PC-3 (cell line): ENCODE data around the gene SAE1. TPM values are rescaled to one million over a fixed set of nuclear protein-coding genes. Genes with fewer than 3 reads are reported as not detected.
A peak's percentile ranks its signal among the peaks of the same experiment; 100 is the strongest.

Source experiments
- ATAC-seq: fragments of 200-7000 bp; cut with Tn5 transposase; 2 replicates; pipeline ENCODE4 v1.9.1; 2020; ENCODE audit warnings: mild to moderate bottlenecking, moderate library complexity
- BruUV-seq: library from RNA; stranded (reverse); fragments of 400-500 nt; replicated peaks from 2 replicates; lab custom pipeline; 2021; lab: Mats Ljungman, UMichigan
- CTCF ChIA-PET: fragments of 300-600 bp; sonication (Branson Sonifier 250); formaldehyde crosslinking; loops from one replicate; lab custom pipeline; 2022; ENCODE audit warnings: antibody characterized with exemption; lab: Charles Lee
- POLR2A ChIA-PET: fragments of 300-600 bp; sonication (Branson Sonifier 250); formaldehyde crosslinking; loops from one replicate; lab custom pipeline; 2022; ENCODE audit warnings: antibody characterized with exemption; ENCODE audit not compliant: unreplicated experiment; lab: Charles Lee
- DNase-seq: peaks from one replicate; pipeline ENCODE4 v3.0.0-alpha.2; 2015
- H2AFZ ChIP-seq: fragments of 300-600 bp; sonication (generic); 2 replicates; pipeline ENCODE4 v1.6.0; 2016; ENCODE audit warnings: antibody characterized with exemption, low read length
- H3F3A ChIP-seq: fragments of 300-600 bp; sonication (generic); one replicate; pipeline ENCODE4 v1.6.0; 2017; ENCODE audit warnings: antibody characterized with exemption, low read length, control low read depth, mild to moderate bottlenecking; ENCODE audit not compliant: unreplicated experiment
- H3K27ac ChIP-seq: fragments of 300-600 bp; sonication (generic); 2 replicates; pipeline ENCODE4 v1.5.1; 2016; ENCODE audit warnings: mild to moderate bottlenecking, low read length
- H3K27me3 ChIP-seq: fragments of 300-600 bp; sonication (generic); 2 replicates; pipeline ENCODE4 v1.6.1; 2016; ENCODE audit warnings: low read length, mixed read lengths
- H3K36me3 ChIP-seq: fragments of 300-600 bp; sonication (generic); 2 replicates; pipeline ENCODE4 v1.6.1; 2016; ENCODE audit warnings: low read depth, mixed run types, low read length, mixed read lengths
- H3K4me1 ChIP-seq: fragments of 300-600 bp; sonication (generic); 2 replicates; pipeline ENCODE4 v1.5.1; 2016; ENCODE audit warnings: low read length; ENCODE audit not compliant: insufficient read depth
- H3K4me2 ChIP-seq: fragments of 300-600 bp; sonication (generic); 2 replicates; pipeline ENCODE4 v1.6.0; 2016; ENCODE audit warnings: low read length
- H3K4me3 ChIP-seq: fragments of 300-600 bp; sonication (generic); 2 replicates; pipeline ENCODE4 v1.5.1; 2016; ENCODE audit warnings: mild to moderate bottlenecking, low read length, mixed read lengths
- H3K79me2 ChIP-seq: fragments of 300-600 bp; sonication (generic); 2 replicates; pipeline ENCODE4 v1.6.1; 2017; ENCODE audit warnings: low read length, mixed read lengths
- H3K9ac ChIP-seq: fragments of 300-600 bp; sonication (generic); 2 replicates; pipeline ENCODE4 v1.6.0; 2016; ENCODE audit warnings: mild to moderate bottlenecking, low read length
- H3K9me2 ChIP-seq: fragments of 300-600 bp; sonication (generic); replicated peaks from 2 replicates; pipeline ENCODE4 v1.6.1; 2016; ENCODE audit warnings: mixed run types, low read length, mixed read lengths
- H3K9me3 ChIP-seq: fragments of 300-600 bp; sonication (generic); 2 replicates; pipeline ENCODE4 v1.6.1; 2016; ENCODE audit warnings: low read length, mixed read lengths
- H4K20me1 ChIP-seq: fragments of 300-600 bp; sonication (generic); 2 replicates; pipeline ENCODE4 v1.6.1; 2016; ENCODE audit warnings: low read length, mixed read lengths
- CTCF ChIP-seq: fragments of 300-600 bp; sonication (generic); conservative IDR thresholded peaks from 2 replicates; pipeline ENCODE4 v1.5.1; 2017; ENCODE audit warnings: antibody characterized with exemption, low read depth, mild to moderate bottlenecking, low read length
- EZH2 ChIP-seq: fragments of 300-600 bp; sonication (generic); IDR thresholded peaks from one replicate; pipeline ENCODE4 v1.6.1; 2017; ENCODE audit warnings: antibody characterized with exemption, mild to moderate bottlenecking, low read length; ENCODE audit not compliant: unreplicated experiment
- EZH2phosphoT487 ChIP-seq: fragments of 300-600 bp; sonication (generic); IDR thresholded peaks from 2 replicates; pipeline ENCODE4 v1.6.1; 2018; ENCODE audit warnings: mild to moderate bottlenecking, antibody characterized with exemption, low read length, borderline replicate concordance
- intact Hi-C: fragments of 100-400 bp; cut with micrococcal nuclease; formaldehyde crosslinking; loops from 2 replicates; pipeline ENCODE4 v1.9.0; 2023
- total RNA-seq: library from RNA; depleted of rRNA; stranded (reverse); fragments of >200 nt; gene quantifications from 2 replicates; pipeline ENCODE4 v1.2.3, GENCODE V29; 2014

SAE1 gene
- total RNA-seq, 1 experiment from 2014 or later: 99.7 TPM

DNA sequence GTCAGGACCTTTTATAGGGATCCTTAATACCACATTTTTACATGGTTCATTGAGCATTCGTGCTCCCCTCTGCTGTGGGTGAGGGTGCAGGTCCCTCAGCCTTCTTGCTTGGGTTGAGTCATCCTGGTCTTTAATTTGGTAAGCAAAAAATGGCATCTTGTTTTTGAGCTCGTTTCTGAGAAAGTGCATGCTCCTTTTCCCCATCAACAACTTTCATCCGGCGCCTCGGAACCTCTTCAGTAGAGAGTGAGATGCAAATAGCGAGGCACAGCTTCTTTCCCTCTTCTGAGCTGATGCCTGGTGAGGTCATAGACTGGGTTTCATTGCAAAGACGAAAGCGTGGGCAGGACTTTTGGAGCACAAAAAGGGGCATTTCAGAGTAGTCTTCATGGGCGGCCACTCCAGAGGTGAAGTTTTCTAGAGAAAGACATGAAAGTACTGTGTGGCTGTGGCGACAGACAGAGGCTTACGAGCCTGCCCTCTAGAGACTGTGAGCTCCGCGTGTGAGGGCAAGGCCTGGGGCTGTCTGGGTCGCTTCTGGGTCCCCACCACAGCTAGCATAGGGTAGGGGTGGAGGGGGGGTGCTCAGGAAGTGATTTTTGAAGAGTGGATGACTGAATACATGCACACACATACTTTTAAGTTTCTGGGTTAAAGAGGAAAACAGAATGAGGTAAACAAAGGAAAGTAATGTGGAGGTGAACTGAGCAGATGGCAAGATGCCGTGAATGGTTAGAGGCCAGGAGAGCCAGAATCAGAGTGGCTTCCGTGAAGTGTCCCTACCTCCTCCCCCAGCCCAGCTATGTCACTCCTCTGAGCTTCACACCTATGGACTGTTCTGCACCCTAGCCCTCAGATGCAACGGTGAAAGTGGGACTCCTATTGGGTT lies 56.1 kb downstream of the SAE1 start:
- Histone ChIP-seq H3K9me3 (no peaks in the 10 kb centered on the region), H3K27me3 (no peaks in the 10 kb centered on the region), H3K4me3 (no peak overlapping the region), H3K4me1 (peaks cover 18% of the 10 kb centered on the region), H3K79me2 (no peaks in the 10 kb centered on the region), H3K4me2 (no peak overlapping the region), H4K20me1 (no peaks in the 10 kb centered on the region), H3K27ac (no peak overlapping the region), H3K9ac (no peak overlapping the region), H3F3A (no peaks in the 10 kb centered on the region), H3K9me2 (no peaks in the 10 kb centered on the region), H2AFZ (no peak overlapping the region), H3K36me3 (peaks cover 14% of the 10 kb centered on the region)
- intact Hi-C loops: no loop called here
- ChIA-PET POLR2A (no interaction called here), CTCF (no interaction called here)
- TF ChIP-seq CTCF: no peak
- no peak for TF ChIP-seq EZH2phosphoT487
- TF ChIP-seq EZH2: no peak
- no peak for DNase-seq
- ATAC-seq: no peak
- BruUV-seq: no TSS peak

DNA sequence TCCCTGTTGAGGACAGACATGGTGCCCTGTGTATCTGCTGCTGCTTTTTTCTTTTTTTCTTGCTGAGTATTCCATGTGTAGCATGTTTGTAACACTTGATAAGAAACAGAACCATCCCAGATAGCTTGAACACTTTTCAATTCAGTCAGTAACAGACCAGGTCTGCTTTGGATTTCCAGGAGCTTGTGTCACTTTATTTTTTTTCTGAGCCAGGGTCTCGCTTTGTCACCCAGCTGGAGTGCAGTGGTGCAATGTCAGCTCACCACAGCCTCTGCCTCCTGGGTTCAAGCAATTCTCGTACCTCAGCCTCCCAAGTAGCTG lies 56.7 kb downstream of the SAE1 start:
- no peak overlapping the region for H3K27ac ChIP-seq
- TF ChIP-seq CTCF (no peak), EZH2phosphoT487 (no peak), EZH2 (no peak)
- no TSS peak for BruUV-seq
- CTCF ChIA-PET: no interaction called here
- H3K9ac ChIP-seq: no peak overlapping the region
- POLR2A ChIA-PET: no interaction called here
- H3K4me3 ChIP-seq: no peak overlapping the region
- H3K79me2 ChIP-seq: no peaks in the 10 kb centered on the region
- peaks cover 14% of the 10 kb centered on the region for H3K36me3 ChIP-seq
- H3K4me2 ChIP-seq: no peak overlapping the region
- intact Hi-C loops: no loop called here
- no peaks in the 10 kb centered on the region for H3K9me3 ChIP-seq
- DNase-seq (no peak), ATAC-seq (no peak)
- no peak overlapping the region for H2AFZ ChIP-seq
- peaks cover 18% of the 10 kb centered on the region for H3K4me1 ChIP-seq
- H3K9me2 ChIP-seq: no peaks in the 10 kb centered on the region
- H4K20me1 ChIP-seq: no peaks in the 10 kb centered on the region
- no peaks in the 10 kb centered on the region for H3K27me3 ChIP-seq
- no peaks in the 10 kb centered on the region for H3F3A ChIP-seq

- ChIA-PET CTCF (no interaction called here), POLR2A (no interaction called here)
- no TSS peak for BruUV-seq
- Histone ChIP-seq H3K4me3 (no peak overlapping the region), H2AFZ (no peak overlapping the region), H3K4me2 (no peak overlapping the region), H3K36me3 (peaks cover 11% of the 10 kb centered on the region), H3K27me3 (no peaks in the 10 kb centered on the region), H3K9me3 (no peaks in the 10 kb centered on the region), H3K4me1 (peaks cover 18% of the 10 kb centered on the region), H3K27ac (0 out of 2 replicates have a peak overlapping the region, but pooled peaks have one; percentile 36), H3K79me2 (no peaks in the 10 kb centered on the region), H4K20me1 (no peaks in the 10 kb centered on the region), H3K9ac (no peak overlapping the region), H3F3A (no peaks in the 10 kb centered on the region), H3K9me2 (no peaks in the 10 kb centered on the region)
- DNase-seq (peak; percentile 25), ATAC-seq (peak; percentile 32)
- intact Hi-C loops: no loop called here
- TF ChIP-seq EZH2 (no peak), CTCF (no peak), EZH2phosphoT487 (no peak)
Measured at GRCh38 chr19:47187797-47188196, 57.2 kb downstream of the SAE1 start.
